Type B pancreatic cell (in vitro differentiated cells): ENCODE measurements around the gene NUDC. TPM values are rescaled to one million over a fixed set of nuclear protein-coding genes. Genes with fewer than 3 reads are reported as not detected.

ENCODE experiments used
- DNase-seq: peaks from one replicate; pipeline ENCODE4 v3.0.0; 2021; ENCODE audit warnings: mixed read lengths; ENCODE audit not compliant: unreplicated experiment; ENCODE audit errors: extremely low spot score
- H3K27ac Mint-ChIP-seq: 2 replicates; pipeline ENCODE4 v1.8.0; 2021; ENCODE audit warnings: mild to moderate bottlenecking, mixed read lengths
- H3K27me3 Mint-ChIP-seq: 2 replicates; pipeline ENCODE4 v1.8.0; 2021; ENCODE audit warnings: mixed read lengths
- H3K36me3 Mint-ChIP-seq: 2 replicates; pipeline ENCODE4 v1.8.0; 2021; ENCODE audit warnings: mixed read lengths
- H3K4me1 Mint-ChIP-seq: one replicate; pipeline ENCODE4 v1.8.0; 2021; ENCODE audit warnings: mixed read lengths; ENCODE audit not compliant: unreplicated experiment
- H3K4me3 Mint-ChIP-seq: 2 replicates; pipeline ENCODE4 v1.8.0; 2021; ENCODE audit warnings: mild to moderate bottlenecking, mixed read lengths
- H3K9me3 Mint-ChIP-seq: 2 replicates; pipeline ENCODE4 v1.8.0; 2021; ENCODE audit warnings: mixed read lengths
- total RNA-seq: library from RNA; stranded (reverse); gene quantifications from 2 replicates; pipeline ENCODE4 v1.2.1, GENCODE V29; 2021; ENCODE audit warnings: low replicate concordance
- TF ChIP-seq, protein P1 (sequence below): fragments of 200-600 bp; sonication (generic); conservative IDR thresholded peaks from 2 replicates; pipeline ENCODE4 v1.5.0; 2021; ENCODE audit warnings: antibody characterized with exemption, mild to moderate bottlenecking

The NUDC gene
- total RNA-seq, 1 donor from 2014 or later: 82.7 TPM

GRCh38 chr1:26909951-26910342 lies 11.6 kb upstream of the NUDC start:
- Mint-ChIP-seq H3K36me3 (no peaks in the 10 kb centered on the region), H3K27ac (peak overlapping the region; percentile 45), H3K4me3 (no peak overlapping the region), H3K9me3 (no peaks in the 10 kb centered on the region), H3K27me3 (peaks cover 7% of the 10 kb centered on the region), H3K4me1 (no peaks in the 10 kb centered on the region)
- no peak for DNase-seq
- TF ChIP-seq, protein P1, sequence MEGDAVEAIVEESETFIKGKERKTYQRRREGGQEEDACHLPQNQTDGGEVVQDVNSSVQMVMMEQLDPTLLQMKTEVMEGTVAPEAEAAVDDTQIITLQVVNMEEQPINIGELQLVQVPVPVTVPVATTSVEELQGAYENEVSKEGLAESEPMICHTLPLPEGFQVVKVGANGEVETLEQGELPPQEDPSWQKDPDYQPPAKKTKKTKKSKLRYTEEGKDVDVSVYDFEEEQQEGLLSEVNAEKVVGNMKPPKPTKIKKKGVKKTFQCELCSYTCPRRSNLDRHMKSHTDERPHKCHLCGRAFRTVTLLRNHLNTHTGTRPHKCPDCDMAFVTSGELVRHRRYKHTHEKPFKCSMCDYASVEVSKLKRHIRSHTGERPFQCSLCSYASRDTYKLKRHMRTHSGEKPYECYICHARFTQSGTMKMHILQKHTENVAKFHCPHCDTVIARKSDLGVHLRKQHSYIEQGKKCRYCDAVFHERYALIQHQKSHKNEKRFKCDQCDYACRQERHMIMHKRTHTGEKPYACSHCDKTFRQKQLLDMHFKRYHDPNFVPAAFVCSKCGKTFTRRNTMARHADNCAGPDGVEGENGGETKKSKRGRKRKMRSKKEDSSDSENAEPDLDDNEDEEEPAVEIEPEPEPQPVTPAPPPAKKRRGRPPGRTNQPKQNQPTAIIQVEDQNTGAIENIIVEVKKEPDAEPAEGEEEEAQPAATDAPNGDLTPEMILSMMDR: no peak

DNA sequence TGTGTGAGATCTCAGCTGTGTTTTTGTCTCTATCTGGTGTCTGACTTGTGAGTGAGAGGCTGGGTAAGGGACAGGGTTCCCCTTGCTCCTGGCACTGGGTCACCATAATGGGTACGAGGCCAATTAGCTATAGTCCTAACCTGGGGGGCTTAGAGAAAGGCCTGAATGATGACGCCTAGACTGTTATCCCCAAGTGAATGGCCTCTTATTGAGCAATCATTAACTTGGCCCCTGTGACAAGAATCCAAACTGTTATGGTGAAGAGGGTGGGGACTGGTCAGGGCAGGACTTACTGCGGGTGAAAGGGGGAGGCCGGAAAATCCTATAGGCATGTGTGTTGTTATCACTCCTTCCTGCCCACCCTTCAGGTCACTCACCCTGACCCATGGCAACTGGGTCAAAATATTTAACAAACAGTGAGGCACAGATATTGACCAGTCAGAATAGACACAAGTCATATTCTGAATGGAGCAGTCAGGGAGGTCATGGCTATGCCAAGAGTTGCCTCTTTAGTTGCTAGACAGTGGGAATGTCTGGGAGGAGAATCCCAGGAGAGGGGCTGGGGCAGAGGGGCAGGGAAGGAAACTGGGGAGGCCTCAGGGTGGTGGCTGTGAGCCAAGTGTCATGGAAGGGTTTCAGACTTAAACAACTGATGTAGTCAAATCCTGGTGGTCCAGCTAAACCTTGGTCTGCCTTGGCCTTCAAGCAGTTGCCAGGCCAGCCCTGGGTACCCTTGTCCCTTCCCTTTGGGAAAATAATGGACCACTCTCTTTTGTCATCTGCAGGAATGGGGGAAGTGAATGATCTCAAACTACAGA lies 11.0 kb upstream of the NUDC start:
- Mint-ChIP-seq H3K27me3 (peaks cover 7% of the 10 kb centered on the region), H3K36me3 (no peaks in the 10 kb centered on the region), H3K4me3 (peak overlapping the region; percentile 33), H3K4me1 (no peaks in the 10 kb centered on the region), H3K27ac (peak overlapping the region; percentile 45), H3K9me3 (no peaks in the 10 kb centered on the region)
- TF ChIP-seq, protein P1: no peak
- no peak for DNase-seq

DNA sequence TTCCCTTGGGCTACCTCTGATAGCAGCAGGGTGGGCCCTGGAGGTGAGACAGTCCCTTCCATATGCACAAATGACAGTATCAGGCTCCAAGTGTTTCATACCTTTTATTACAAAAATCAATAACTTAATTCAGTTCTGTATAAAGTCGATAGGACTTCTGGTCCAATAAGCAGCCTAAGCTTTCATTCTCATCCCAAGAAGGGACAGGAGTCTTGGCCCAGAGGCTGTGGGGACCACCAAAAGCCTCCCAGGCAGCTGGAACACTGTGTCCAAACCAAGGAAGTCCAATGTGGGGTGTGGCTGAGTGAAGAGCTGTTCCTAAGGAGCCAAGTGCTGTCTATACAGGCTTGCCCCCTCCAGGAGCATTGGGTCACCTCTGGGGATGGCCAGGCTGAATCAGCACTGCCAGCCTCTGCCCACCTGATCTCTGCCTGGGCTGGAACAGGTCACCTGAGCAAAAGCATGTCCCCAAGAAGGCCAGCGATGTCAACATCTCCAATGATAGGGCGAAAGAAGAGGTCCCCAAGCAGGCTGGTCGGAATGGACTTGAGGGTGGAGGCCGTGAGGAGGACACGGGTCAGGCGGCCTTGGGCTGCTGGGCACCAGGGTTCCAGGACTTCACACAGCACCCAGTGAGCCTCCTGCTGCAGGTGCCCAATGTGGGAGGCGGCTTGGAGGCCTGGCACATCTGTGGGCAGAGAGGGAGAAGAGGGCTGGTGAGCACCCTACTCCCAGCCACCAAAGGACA lies 10.0 kb upstream of the NUDC start:
- Mint-ChIP-seq H3K4me3 (peak overlapping the region; percentile 44), H3K27ac (no peak overlapping the region), H3K9me3 (no peaks in the 10 kb centered on the region), H3K36me3 (no peaks in the 10 kb centered on the region), H3K27me3 (peaks cover 7% of the 10 kb centered on the region), H3K4me1 (no peaks in the 10 kb centered on the region)
- DNase-seq: no peak
- TF ChIP-seq, protein P1: no peak

- Mint-ChIP-seq H3K9me3 (no peaks in the 10 kb centered on the region), H3K27ac (no peak overlapping the region), H3K4me1 (no peaks in the 10 kb centered on the region), H3K4me3 (no peak overlapping the region), H3K27me3 (peaks cover 7% of the 10 kb centered on the region), H3K36me3 (no peaks in the 10 kb centered on the region)
- TF ChIP-seq, protein P1: no peak
- no peak for DNase-seq
Measured at GRCh38 chr1:26912147-26912490, 9.4 kb upstream of the NUDC start.

GRCh38 chr1:26913389-26913753 lies 8.2 kb upstream of the NUDC start:
- Mint-ChIP-seq H3K4me3 (peak overlapping the region; percentile 77), H3K9me3 (no peaks in the 10 kb centered on the region), H3K27me3 (peaks cover 7% of the 10 kb centered on the region), H3K4me1 (no peaks in the 10 kb centered on the region), H3K27ac (peak overlapping the region; percentile 86), H3K36me3 (no peaks in the 10 kb centered on the region)
- TF ChIP-seq, protein P1: no peak
- no peak for DNase-seq
